Umbilical cord (tissue), 2 donors: ENCODE measurements around the gene PAQR9. TPM values are rescaled to one million over a fixed set of nuclear protein-coding genes. Genes with fewer than 3 reads are reported as not detected.

Source experiments
- DNase-seq: peaks from one replicate; pipeline ENCODE4 v3.0.0-alpha.2; 2015; ENCODE audit warnings: low spot score
- total RNA-seq: library from RNA; depleted of rRNA; stranded (reverse); fragments of >200 nt; gene quantifications from one replicate; pipeline ENCODE4 v1.2.3, GENCODE V29; 2014; ENCODE audit warnings: low replicate concordance; ENCODE audit not compliant: insufficient read depth

Gene PAQR9
- total RNA-seq, 1 donor from 2014 or later: 7.9 TPM

DNA sequence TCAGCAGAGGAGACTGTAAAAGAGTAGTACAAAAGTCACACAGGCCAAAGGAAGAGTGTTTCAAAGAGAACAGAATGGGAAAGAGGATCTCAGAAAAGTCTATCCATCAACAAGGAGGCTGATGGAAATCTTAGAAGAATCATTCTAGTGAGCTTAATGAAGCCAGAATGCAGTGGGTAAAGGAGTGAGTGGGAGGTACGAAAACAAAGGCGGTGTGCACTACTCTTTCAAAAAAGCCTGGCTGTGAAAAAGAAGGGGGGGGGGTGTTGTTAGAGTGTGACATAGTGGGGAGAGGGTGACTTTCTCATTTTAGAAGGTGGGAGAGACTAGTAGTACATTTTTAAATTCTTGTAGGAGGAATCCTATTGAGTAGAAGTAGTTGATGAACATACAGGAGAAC is 11.7 kb downstream of the PAQR9 start:
- DNase-seq: no peak

DNA sequence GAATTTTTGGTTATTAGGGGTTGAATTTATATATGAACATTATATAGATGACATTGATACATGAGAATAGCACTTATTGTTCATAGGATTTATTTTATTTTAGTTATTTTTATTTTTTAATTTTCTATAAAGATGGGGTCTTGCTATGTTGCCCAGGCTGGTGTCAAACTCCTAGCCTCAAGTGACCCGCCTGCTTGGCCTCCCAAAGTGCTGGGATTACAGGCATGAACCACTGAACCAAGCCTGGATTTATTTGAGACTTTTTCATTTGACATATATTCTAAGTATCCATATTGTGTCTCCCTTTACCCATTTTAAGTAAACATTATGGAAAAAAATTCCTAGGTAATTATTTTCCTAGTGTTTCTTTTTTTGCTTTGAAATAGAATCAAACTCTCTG is 12.5 kb downstream of the PAQR9 start:
- no peak for DNase-seq

DNA sequence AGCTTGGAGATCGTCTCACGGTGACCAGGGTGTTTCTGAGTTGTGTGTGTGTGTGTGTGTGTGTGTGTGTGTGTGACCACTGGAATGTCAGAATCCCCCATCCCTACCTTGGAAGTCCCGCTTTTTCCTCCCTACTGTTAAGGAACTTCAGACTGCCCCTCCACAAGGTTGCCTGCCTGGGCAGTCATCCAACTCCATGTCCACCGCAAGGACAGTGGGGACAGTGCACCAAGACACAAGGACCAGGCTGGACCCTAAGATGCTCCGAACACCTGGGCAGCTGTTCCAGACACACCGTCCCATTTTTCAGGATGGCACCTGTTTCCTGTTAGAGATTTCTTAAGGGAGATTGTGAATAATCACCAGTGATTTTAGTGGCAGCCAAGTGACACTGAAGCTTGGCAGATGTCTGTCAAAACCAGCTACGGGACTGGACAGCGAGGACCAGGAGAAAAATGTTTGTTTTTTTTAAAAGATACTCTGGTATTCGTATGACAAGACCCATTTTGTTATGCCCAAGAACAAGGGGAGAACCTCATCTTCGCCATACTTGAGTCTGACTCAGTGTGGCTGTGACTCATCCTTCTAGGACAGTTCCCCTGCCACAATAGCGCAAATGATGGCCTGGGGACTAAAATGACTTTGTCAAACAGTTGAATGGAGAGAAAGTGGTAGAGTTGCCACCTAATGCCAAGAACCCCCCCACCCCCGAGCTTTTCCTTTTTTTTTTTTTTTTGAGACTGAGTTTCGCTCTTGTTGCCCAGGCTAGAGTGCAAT is 15.5 kb downstream of the PAQR9 start:
- no peak for DNase-seq

DNA sequence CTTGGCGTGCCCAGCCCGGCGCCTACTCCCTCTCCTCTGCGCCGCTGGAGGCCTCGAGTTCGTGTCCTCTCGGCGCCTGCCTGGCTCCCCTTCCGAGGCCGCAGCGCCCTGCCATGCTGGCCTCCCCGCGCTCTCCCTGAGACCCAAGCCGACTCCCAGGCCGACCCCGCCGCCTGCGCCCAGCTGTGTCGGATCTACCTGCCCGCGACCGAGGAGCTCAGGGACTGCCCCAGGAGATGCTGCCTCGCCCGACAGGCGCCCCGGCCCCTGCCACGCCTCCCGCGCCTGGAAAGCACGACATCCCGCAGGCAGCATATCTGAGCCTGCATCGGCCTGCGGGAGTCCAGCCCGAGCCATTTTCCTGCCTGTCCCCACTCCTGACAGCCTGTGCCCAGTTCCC is 16.1 kb downstream of the PAQR9 start:
- no peak for DNase-seq

DNA sequence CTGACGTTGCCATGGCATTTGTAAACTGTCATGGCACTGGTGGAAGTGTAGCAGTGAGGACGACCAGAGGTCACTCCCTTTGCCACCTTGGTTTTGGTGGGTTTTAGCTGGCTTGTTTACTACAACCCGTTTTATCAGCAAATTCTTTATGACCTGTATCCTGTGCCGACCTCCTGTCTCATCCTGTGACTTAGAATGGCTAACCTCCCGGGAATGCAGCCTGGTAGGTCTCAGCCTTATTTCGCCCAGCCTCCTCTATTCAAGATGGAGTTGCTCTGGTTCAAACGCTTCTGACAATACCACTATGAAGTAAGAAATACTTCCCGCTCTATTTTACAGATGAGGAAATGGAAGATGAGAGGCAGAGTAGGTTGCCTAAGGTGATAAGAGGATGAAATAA is 16.6 kb downstream of the PAQR9 start:
- DNase-seq: no peak

DNA sequence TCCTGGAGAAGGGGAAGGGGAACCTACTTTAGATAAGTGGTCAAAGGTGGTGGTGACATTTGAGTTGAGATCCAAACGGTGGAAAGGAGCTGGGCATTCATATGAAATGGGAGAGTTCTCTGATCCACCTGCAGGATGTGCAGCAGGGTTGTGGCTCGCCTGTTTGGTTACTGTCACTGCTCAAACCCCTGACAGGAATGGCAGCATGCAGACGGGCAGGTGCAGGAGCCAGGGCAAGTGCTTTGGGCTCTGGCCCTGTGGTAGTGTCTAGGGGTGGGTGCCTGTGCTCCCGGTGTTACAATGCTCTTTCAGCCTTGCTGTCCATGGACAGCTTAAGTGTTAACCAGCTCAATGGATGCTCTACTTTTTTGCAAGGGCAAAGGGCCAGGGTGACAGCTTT is 18.5 kb downstream of the PAQR9 start:
- no peak for DNase-seq

DNA sequence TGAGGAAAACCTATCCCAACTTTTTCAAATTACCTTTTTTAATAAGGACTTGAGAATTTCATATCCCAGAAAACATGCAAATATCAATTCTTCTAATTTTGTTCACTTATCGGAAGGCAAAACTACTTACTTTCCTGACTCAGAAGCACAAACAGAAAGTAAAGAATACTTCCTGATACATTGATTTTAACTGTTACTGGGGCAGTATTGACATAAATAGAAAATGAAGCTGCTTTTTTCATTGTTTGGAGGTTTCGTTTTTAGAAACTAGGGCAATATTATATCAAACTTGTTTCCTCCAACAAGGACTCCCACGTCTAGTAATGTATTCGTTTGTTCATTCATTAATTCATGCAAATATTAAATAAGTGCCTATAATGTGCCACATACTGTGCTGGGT is 19.1 kb downstream of the PAQR9 start:
- DNase-seq: no peak

DNA sequence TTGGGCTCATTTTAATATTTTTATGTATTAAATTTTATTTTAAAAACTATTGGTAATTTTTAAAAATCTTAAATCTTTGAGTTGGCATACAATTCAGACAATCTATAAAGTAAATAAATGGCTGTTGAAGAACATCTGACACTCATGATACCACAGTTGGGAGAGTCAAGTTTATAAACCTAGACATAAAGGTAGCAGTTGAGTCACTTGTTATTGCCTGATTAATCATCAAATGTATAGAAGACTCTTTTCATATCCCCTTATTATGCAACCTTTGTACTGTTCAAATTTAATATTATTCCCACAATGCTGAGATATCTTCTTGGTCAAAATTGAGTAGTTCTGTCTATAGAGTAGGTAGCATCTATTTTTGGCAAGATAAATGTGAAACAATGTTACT is 19.6 kb downstream of the PAQR9 start:
- DNase-seq: no peak

DNA sequence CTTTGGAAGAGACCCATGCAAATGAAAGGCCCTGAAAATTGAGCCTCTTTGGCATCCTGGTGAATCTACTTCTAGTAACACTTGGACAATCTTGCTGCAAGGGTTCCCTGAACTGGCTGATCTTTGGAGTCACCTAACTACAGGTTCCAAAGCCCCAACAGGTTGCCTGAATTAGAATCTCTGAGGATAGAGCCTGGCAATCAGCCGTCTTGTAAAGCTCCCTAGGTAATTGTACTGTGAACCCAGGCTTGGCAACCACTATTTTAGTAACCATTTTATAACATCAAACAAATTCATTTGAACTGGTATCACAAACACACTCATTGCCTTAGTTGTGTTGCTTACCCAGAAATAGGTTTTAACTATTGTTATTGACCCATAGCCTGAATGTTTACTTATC is 20.1 kb downstream of the PAQR9 start:
- DNase-seq: no peak

DNA sequence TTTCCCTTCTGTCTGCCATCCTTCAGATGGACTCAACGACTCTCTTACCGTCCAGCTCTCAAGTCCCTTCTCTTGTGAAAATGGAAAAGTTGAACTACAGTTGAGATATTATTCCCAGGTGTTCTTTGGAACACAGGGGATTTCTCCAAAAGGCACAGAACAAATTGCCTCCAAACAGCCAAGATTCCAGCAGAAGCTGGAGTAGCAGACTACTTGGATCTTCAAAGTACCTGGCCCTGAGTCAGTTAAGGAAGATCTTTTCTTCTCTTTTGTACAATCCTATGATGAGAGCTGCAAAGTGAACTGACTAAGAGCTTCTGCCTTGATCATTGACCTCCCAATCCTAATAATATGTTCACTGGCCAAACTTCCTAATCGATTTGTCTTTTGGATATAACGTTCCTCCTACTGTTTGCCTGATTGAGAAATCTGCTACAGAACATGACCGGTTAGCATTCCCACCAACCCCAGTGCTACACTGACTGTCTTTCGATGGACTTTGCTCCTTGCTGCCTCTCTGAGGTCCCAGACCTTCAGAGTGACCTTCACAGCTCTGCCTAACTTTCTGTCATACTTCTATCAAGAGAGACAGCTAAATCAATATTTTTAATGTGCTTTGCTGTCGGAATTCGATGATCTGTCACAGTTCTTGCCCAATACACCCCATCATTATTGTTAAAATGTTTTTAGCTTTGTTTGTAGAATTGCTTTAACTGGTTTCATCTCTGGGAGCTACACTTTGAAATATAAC is 21.9 kb downstream of the PAQR9 start:
- DNase-seq: no peak

DNA sequence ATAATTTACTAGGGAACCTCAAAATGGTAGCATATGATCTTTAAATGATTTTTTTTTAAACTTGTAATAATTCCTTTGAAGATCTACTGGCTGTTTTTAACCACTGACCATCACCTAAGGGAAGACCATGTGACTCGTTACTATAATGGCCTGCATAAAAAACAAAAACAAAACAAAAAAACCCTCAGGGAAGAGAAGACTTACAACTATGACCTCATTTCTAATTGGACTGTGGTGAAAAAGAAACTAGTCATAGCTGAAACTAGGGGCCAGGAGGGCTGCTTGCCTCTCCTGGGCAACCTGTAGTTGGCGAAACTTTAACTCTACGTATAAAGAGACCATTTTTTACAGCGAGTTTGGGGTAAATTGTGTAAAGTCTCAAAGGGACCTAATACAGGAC is 23.0 kb downstream of the PAQR9 start:
- DNase-seq: no peak

DNA sequence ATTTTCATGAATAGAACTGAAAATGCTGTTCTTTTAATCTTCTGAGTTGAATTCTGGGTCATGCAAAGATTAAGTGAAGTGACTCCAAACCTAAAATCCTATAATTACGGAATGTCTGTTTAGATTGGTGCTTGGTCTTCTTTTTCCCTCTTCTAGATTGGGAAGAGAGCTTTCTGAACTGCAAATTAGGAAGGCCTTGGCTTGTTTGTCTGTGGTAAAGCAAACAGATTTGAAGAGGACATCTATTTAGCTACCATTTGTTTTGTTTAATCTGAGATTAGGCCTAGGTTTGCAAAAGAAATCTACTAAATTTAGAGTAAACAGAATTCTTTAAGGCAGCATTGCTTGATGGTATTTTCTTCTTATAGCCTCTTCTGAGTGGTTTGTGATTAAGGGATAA is 23.5 kb downstream of the PAQR9 start:
- DNase-seq: no peak

DNA sequence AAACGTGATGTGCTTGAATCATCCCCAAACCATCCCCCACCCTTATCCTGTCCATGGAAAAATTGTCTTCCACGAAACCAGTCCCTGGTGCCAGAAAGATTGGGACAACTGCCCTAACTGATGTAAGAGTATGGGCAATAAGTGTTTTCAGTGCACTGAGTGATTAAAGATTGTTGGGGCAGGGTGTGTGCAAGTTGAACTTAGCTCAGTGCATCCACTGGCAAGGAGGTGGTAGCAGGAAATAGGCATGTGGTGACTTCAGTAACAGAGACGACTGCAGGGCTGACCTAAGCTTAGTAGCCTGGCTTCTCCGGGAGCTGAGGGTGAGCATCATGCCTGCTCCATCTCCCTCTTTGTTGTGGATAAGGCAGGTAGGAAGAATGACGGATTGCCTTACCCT is 27.5 kb downstream of the PAQR9 start:
- no peak for DNase-seq

DNA sequence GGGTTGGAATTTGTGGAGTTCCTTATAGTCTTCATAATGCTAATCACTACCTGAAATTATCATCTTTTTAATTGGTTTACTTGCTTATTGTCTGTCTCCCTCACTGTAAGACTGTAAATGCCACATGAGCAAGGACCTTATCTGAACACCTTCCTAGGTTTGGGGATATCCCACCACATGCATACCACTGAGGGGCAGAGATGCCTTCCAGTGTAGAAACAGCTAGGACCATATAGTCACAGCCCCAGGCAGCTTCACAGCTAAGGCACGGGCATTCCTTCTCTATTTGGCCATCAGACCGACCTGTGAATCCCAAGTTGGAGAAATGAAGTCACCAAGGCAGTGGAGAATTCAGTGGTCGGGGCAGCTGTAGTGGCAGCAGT is 28.6 kb downstream of the PAQR9 start:
- no peak for DNase-seq

DNA sequence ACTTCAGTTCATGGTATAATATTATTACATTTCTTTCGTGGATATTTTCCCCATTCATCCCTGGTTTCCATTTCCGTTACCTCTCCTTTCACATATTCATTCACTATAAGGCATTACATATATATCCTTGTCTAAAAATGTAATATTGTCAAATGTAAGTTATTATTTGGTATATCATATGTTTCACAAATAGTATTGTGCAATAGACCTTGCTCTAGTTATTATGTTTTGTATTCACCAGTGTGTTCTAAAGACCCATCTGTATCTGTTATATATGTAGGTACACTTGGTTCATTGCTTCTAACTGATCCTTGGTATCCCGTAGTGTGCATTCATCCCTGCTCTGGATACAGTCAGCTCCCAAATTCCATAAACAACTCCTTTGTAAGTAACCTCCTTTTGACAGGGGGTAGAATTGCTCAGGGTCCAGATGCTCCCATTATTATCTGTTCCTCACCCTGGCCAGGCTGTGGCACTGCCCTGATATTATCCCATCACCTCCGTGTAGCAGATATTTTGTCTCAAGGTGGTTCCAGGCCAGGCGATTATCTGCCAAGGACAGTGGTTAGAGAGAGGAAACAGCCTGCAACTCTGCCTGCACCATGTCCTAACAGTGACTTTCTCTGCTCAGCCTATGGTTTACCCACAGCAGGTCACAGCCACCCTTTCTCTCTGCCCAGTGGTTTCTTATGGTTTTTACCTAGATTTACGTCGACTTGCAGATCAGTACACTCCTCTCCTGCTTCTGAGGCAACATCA is 29.2 kb downstream of the PAQR9 start:
- DNase-seq: no peak

DNA sequence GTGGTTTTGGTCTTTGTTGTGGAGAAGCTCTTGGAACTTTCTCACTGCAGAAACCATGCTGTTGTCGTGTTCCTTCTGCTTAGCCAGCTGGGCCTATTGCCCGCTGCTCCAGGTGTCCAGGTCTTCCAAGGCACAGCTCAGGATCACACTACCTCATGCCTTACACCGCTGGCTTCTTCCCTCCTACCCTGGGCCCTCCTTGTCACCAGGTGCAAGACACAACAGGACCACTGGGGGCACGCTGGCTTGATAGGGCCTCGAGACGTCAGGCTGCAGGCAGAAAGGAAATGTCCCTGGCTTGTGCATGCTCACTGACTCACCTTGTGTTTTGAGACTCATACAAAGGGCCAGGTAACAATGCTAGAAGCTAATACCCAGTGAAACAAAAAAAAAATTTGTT is 32.3 kb downstream of the PAQR9 start:
- no peak for DNase-seq

DNA sequence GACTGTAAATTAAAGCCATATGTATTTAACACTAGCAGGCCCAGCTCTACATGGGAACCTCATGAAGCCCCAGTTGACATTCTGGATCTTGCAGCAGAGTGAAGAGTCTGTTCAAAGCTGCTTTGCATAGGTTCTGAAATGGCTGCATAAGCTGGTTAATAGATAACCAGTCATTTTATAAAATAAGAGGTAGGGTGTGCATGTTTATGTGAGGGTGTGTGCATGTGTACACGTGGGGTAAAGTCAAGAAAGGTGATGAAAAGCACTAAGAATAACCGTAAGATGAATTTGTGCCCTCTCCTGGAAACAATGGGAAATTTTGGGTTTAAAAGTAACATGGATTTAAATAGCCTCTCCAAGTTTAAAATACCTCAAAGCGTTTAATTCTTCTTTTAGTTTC is 33.0 kb downstream of the PAQR9 start:
- no peak for DNase-seq

DNA sequence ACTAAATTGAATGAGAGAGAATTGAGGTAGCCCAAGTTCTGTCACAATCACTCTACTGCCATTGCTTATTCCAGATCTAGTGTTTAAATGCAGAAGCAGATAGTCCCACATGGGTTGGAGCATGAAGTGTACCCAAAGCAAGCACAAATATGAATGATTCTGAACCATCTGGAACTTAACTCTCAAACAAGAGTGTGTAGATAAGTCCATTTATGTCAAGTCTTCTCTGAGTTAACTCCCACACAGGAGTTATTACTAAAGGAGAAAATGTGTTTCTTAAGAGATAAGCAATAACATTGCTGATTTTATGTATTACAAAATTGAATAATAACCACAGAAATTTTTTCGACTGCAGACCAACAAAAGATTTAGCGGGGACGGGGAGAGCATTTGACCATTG is 33.6 kb downstream of the PAQR9 start:
- no peak for DNase-seq

DNA sequence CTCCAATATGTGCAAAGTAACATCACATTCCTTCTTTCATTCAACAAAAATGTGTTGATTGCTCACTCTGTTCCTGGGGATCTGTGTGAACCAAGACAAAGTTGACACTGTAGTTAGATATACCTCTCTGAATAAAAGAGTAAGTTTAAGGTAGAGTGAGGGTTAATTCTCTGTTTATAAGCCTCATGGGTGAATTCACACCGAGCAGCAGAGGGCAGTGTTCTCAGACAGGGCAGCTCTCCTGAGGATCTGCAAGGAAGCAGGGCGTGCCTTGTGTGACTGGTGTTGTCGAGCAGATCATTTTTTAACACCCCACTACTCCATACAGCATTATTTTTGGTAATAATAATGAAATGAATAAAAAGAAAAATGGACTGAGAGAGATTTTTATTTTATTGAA is 34.4 kb downstream of the PAQR9 start:
- no peak for DNase-seq

DNA sequence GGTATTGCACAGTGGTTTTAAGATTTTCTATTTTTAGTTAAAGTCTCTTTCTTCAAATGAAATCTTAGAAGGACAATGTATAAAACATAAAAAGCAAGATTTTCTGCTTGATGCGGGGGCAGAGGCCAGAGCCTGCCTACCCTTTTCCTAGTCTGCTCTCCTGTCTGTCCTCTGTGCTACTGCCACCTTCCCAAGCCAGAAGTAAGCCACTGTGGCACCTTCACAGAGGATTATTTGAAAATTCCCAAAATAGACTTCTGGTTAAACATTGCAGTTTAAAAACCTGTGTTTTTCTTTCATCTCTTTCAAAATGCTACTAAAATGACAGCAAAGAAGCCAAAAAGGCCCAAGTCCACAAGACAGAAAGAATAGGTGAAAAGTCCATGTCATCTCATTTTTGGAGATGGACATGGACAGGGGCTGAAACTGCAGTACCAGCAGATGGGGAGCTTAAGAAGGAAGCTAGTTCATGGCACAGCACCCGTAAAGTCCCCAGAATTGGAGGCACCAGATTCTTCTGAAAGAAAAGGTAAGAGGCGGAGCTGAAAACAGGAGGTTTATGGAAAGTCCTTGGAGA is 37.0 kb downstream of the PAQR9 start:
- DNase-seq: no peak

DNA sequence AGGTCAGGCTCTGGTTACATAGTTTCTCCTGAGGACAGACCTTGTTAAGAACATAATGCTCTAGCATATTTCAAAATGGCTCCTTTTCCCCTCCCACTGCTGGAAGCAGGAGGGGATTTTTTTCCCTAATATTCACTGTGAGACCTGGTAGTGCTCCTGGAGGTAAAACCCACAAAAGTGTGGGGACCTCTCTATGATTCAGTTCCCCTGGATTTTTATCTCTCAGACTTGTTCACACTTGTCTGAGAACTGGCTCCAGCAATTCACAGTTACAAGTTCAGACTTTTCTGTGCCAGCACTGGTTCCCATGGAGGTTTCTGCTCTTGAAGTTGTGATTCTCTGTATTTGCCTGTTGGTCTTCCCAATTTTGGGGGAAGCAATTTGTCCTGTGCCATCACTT is 38.3 kb downstream of the PAQR9 start:
- no peak for DNase-seq

DNA sequence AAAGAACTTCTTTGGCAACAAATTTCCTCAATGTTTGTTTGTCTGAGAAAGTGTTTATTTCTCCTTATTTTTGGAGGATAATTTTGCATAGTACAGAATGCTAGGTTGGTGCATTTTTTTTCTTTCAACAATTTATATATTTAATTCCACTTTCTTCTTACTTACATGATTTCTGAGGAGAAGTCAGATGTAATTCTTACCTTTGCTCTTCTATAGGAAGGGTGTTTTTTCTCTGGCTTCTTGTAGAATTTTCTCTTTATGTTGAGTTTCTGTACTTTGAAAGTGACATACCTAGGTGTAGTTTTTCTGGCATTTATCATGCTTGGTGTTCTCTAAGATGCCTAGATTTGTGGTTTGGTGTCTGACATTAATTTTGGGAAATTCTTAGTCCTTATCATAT is 39.8 kb downstream of the PAQR9 start:
- DNase-seq: no peak
